Neuronal stem cell (in vitro differentiated cells): Measurements from ENCODE around the gene MAPK14.

Source experiments
- DNase-seq: peaks from one replicate; pipeline ENCODE4 v3.0.0-alpha.2; 2013; ENCODE audit warnings: low spot score
- H2AFZ ChIP-seq: one replicate; pipeline ENCODE4 v1.6.1; 2013; ENCODE audit warnings: mild to moderate bottlenecking, low read length, inconsistent platforms
- H2AK5ac ChIP-seq: 2 replicates; pipeline ENCODE4 v1.6.1; 2013; ENCODE audit warnings: low read depth, mild to moderate bottlenecking, inconsistent platforms, low read length, moderate library complexity, mixed read lengths
- H2BK120ac ChIP-seq: 2 replicates; pipeline ENCODE4 v1.6.1; 2013; ENCODE audit warnings: low read depth, mild to moderate bottlenecking, inconsistent platforms, low read length, moderate library complexity, mixed read lengths
- H2BK12ac ChIP-seq: one replicate; pipeline ENCODE4 v1.6.1; 2013; ENCODE audit warnings: low read length, inconsistent platforms
- H2BK15ac ChIP-seq: 2 replicates; pipeline ENCODE4 v1.6.1; 2013; ENCODE audit warnings: mild to moderate bottlenecking, low read length, inconsistent platforms, mixed read lengths
- H2BK5ac ChIP-seq: one replicate; pipeline ENCODE4 v1.6.1; 2013; ENCODE audit warnings: inconsistent platforms, mild to moderate bottlenecking, low read length, moderate library complexity
- H3K14ac ChIP-seq: one replicate; pipeline ENCODE4 v1.6.1; 2013; ENCODE audit warnings: low read length, inconsistent platforms
- H3K18ac ChIP-seq: 2 replicates; pipeline ENCODE4 v1.6.1; 2013; ENCODE audit warnings: low read length, inconsistent platforms
- H3K23ac ChIP-seq: 2 replicates; pipeline ENCODE4 v1.6.1; 2013; ENCODE audit warnings: low read depth, mild to moderate bottlenecking, mixed read lengths, low read length, inconsistent platforms; ENCODE audit not compliant: poor library complexity
- H3K27ac ChIP-seq: replicated peaks from 3 replicates; pipeline ENCODE4 v1.5.1; 2013; ENCODE audit warnings: low read length, inconsistent platforms
- H3K27me3 ChIP-seq, 3 experiments: 2 replicates each; pipeline ENCODE4 v1.6.1; 2013; ENCODE audit warnings: low read length in 3 of 3, mild to moderate bottlenecking in 2 of 3, inconsistent platforms in 1 of 3, low read depth in 1 of 3, mixed read lengths in 1 of 3, moderate library complexity in 1 of 3; ENCODE audit not compliant: control insufficient read depth in 3 of 3, insufficient read depth in 3 of 3
- H3K36me3 ChIP-seq, 2 donors: replicated peaks in 1 of 2; 2 replicates each; pipeline ENCODE4 v1.6.1; 2013; ENCODE audit warnings: low read length in 2 of 2; ENCODE audit not compliant: control insufficient read depth in 2 of 2, insufficient read depth in 2 of 2
- H3K4ac ChIP-seq: 2 replicates; pipeline ENCODE4 v1.6.1; 2013; ENCODE audit warnings: inconsistent platforms, mild to moderate bottlenecking, low read length, moderate library complexity
- H3K4me1 ChIP-seq, 2 donors: 1 replicate in 1 of 2; 2 replicates in 1 of 2; pipeline ENCODE4 v1.6.1; 2013; ENCODE audit warnings: low read length in 2 of 2, low read depth in 1 of 2; ENCODE audit not compliant: control insufficient read depth in 2 of 2, insufficient read depth in 1 of 2
- H3K4me2 ChIP-seq: one replicate; pipeline ENCODE4 v1.6.1; 2013; ENCODE audit warnings: mild to moderate bottlenecking, low read length, inconsistent platforms; ENCODE audit not compliant: insufficient read depth, poor library complexity, severe bottlenecking
- H3K4me3 ChIP-seq, 2 donors: 2 replicates each; pipeline ENCODE4 v1.5.1; 2013; ENCODE audit warnings: low read length in 2 of 2, mild to moderate bottlenecking in 2 of 2, inconsistent platforms in 1 of 2, moderate library complexity in 1 of 2
- H3K79me1 ChIP-seq: one replicate; pipeline ENCODE4 v1.6.1; 2013; ENCODE audit warnings: low read depth, mild to moderate bottlenecking, inconsistent platforms, low read length, moderate library complexity
- H3K9ac ChIP-seq: one replicate; pipeline ENCODE4 v1.6.1; 2013; ENCODE audit warnings: mild to moderate bottlenecking, low read depth, low read length, inconsistent platforms; ENCODE audit not compliant: poor library complexity
- H3K9me3 ChIP-seq, 2 donors: replicated peaks in 1 of 2; 2 replicates each; pipeline versions ENCODE3 to v1.6.1; 2013; ENCODE audit warnings: low read length in 2 of 2, mild to moderate bottlenecking in 2 of 2, inconsistent platforms in 1 of 2, low read depth in 1 of 2, mixed read lengths in 1 of 2, moderate library complexity in 1 of 2; ENCODE audit not compliant: control insufficient read depth in 2 of 2, insufficient read depth in 1 of 2
- H4K8ac ChIP-seq: one replicate; pipeline ENCODE4 v1.6.1; 2013; ENCODE audit warnings: low read depth, mild to moderate bottlenecking, inconsistent platforms, low read length, moderate library complexity
- H4K91ac ChIP-seq: one replicate; pipeline ENCODE4 v1.6.1; 2013; ENCODE audit warnings: low read length, low read depth, mild to moderate bottlenecking, inconsistent platforms; ENCODE audit not compliant: poor library complexity
- whole genome bisulfite sequencing, 2 donors: extraction: QIAGEN DNeasy Blood & Tissue Kit; methylation state at CpG; one replicate each; pipeline ENCODE4 v1.1.7; 2013; ENCODE audit warnings: missing lambda C conversion rate in 2 of 2, mixed read lengths in 1 of 2; ENCODE audit not compliant: insufficient read length in 2 of 2, insufficient replicate concordance in 1 of 2; ENCODE audit errors: extremely low coverage in 2 of 2; 5-methylcytosine and 5-hydroxymethylcytosine counted together

The MAPK14 gene

DNA sequence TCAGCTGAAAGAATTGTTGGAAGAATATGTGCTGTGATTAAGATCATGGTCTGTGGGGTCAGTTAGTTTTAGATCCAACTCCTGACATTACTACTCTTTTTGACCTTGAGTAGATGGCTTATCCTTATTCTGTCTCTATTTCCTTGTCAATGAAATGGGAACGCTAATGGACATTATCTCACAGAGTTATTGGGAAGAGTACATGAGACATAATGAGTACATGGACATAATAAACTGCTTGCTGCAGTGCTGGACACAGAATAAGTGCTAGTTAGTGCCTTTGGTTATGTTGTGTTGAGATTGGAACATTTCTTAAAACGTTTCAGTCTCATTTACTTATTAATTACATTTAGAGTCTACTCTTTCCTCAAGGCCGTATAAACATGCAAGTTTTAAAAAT lies 42.6 kb downstream of the MAPK14 start:
- Histone ChIP-seq H3K36me3 (peaks cover 0 to 5% of the 10 kb centered on the region in 2 donors), H3K27me3 (no peaks in the 10 kb centered on the region), H2AFZ (no peak overlapping the region), H3K14ac (no peak overlapping the region), H3K4me2 (no peak overlapping the region), H4K8ac (no peak overlapping the region), H3K27ac (no peak overlapping the region), H4K91ac (no peak overlapping the region), H3K4me1 (no peaks in the 10 kb centered on the region), H3K4ac (no peak overlapping the region), H3K79me1 (peaks cover 3% of the 10 kb centered on the region), H3K4me3 (no peak overlapping the region), H2BK15ac (no peak overlapping the region), H3K9me3 (no peaks in the 10 kb centered on the region), H2BK120ac (no peak overlapping the region), H2AK5ac (no peak overlapping the region), H3K18ac (no peak overlapping the region), H2BK12ac (no peak overlapping the region), H3K9ac (no peak overlapping the region), H3K23ac (no peak overlapping the region), H2BK5ac (no peak overlapping the region)
- no peak for DNase-seq
- WGBS, 2 donors = no CpG with 5 or more reads among the region's 3 CpGs

DNA sequence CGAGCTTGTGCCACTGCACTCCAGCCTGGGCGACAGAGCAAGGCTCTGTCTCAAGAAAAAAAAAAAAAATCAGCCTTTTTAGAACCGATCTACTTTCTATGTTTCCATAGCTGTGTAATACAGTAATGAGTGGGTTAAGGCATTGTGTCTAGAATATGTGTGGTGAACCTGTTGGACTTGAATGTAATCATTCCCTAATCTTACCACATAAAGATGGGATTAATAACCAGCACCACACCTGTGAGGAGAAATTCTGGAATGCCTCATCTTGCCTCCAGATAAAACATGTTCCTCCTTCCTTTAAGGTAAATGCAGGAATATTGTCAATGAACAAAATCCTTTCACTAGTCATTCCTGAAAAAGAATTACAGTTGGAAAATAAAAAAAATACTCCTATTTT lies 43.7 kb downstream of the MAPK14 start:
- H2BK15ac ChIP-seq = no peak overlapping the region
- no peak overlapping the region for H2BK5ac ChIP-seq
- H3K14ac ChIP-seq = no peak overlapping the region
- no peak overlapping the region for H4K8ac ChIP-seq
- no peak for DNase-seq
- H2AK5ac ChIP-seq = no peak overlapping the region
- H3K36me3 ChIP-seq = peaks cover 0 to 15% of the 10 kb centered on the region in 2 donors
- no peak overlapping the region for H2BK120ac ChIP-seq
- H3K4me1 ChIP-seq = no peaks in the 10 kb centered on the region
- no peak overlapping the region for H3K4me3 ChIP-seq
- no peak overlapping the region for H2AFZ ChIP-seq
- WGBS, 2 donors = no CpG with 5 or more reads among the region's 3 CpGs
- no peak overlapping the region for H3K27ac ChIP-seq
- no peak overlapping the region for H4K91ac ChIP-seq
- peaks cover 1% of the 10 kb centered on the region for H3K79me1 ChIP-seq
- H3K18ac ChIP-seq = no peak overlapping the region
- no peak overlapping the region for H3K23ac ChIP-seq
- no peaks in the 10 kb centered on the region for H3K9me3 ChIP-seq
- H3K4ac ChIP-seq = no peak overlapping the region
- no peak overlapping the region for H3K9ac ChIP-seq
- H2BK12ac ChIP-seq = no peak overlapping the region
- H3K27me3 ChIP-seq = no peaks in the 10 kb centered on the region
- H3K4me2 ChIP-seq = no peak overlapping the region

DNA sequence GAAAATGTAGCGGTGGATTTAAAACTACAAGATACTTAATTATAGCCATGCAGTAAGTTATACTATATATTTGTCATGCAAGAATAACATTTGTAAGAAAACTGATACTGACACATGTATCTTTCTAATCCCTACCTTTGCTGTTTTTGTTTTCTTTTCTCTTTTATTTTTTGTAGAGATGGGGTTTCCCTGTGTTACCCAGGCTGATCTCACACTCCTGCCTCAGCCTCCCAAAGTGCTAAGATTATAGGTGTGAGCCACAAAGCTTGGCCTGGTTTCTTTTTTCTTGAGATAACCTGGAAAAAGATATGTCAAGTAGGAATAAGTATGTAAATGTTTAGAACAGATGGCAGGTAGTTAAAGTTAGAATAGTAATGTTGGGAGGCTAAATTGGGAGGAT lies 44.1 kb downstream of the MAPK14 start:
- H3K18ac ChIP-seq = no peak overlapping the region
- H3K4me1 ChIP-seq = no peaks in the 10 kb centered on the region
- H2BK120ac ChIP-seq = no peak overlapping the region
- no CpG with 5 or more reads among the region's 1 CpG for WGBS, 2 donors
- H3K4me2 ChIP-seq = no peak overlapping the region
- no peak overlapping the region for H2BK5ac ChIP-seq
- H3K27ac ChIP-seq = no peak overlapping the region
- H3K79me1 ChIP-seq = peaks cover 1% of the 10 kb centered on the region
- H3K4ac ChIP-seq = no peak overlapping the region
- no peak overlapping the region for H4K8ac ChIP-seq
- no peaks in the 10 kb centered on the region for H3K9me3 ChIP-seq
- no peak overlapping the region for H2BK15ac ChIP-seq
- H2BK12ac ChIP-seq = no peak overlapping the region
- H3K36me3 ChIP-seq = peaks cover 0 to 19% of the 10 kb centered on the region in 2 donors
- no peak overlapping the region for H3K23ac ChIP-seq
- no peak overlapping the region for H4K91ac ChIP-seq
- H3K9ac ChIP-seq = no peak overlapping the region
- no peak overlapping the region for H2AK5ac ChIP-seq
- no peak overlapping the region for H3K14ac ChIP-seq
- H3K27me3 ChIP-seq = no peaks in the 10 kb centered on the region
- no peak for DNase-seq
- H3K4me3 ChIP-seq = no peak overlapping the region
- H2AFZ ChIP-seq = no peak overlapping the region

DNA sequence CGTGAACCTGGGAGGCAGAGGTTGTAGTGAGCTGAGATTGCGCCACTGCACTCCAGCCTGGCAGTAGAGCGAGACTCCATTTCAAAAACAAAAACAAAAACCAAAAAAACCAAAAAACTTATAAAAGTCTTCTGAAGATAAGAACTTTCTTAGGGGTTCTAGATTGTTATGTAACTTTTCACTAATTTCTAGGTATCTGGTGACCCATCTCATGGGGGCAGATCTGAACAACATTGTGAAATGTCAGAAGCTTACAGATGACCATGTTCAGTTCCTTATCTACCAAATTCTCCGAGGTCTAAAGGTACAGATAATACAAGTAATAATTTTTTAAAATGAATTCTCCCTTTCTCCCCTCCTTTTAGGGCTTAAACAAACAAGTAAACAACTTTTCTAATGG lies 45.1 kb downstream of the MAPK14 start:
- H2BK12ac ChIP-seq = no peak overlapping the region
- H3K9me3 ChIP-seq = no peaks in the 10 kb centered on the region
- H3K36me3 ChIP-seq = peaks cover 0 to 29% of the 10 kb centered on the region in 2 donors
- no peak overlapping the region for H2BK120ac ChIP-seq
- H2BK15ac ChIP-seq = no peak overlapping the region
- H3K4me2 ChIP-seq = no peak overlapping the region
- H2BK5ac ChIP-seq = no peak overlapping the region
- H3K4ac ChIP-seq = no peak overlapping the region
- no peak overlapping the region for H3K14ac ChIP-seq
- peaks cover 1% of the 10 kb centered on the region for H3K79me1 ChIP-seq
- no peak overlapping the region for H4K91ac ChIP-seq
- no peak overlapping the region for H2AFZ ChIP-seq
- no peak for DNase-seq
- no peak overlapping the region for H3K18ac ChIP-seq
- WGBS, 2 donors = no CpG with 5 or more reads among the region's 4 CpGs
- no peaks in the 10 kb centered on the region for H3K4me1 ChIP-seq
- H3K9ac ChIP-seq = no peak overlapping the region
- no peaks in the 10 kb centered on the region for H3K27me3 ChIP-seq
- no peak overlapping the region for H3K27ac ChIP-seq
- no peak overlapping the region for H3K23ac ChIP-seq
- no peak overlapping the region for H2AK5ac ChIP-seq
- no peak overlapping the region for H3K4me3 ChIP-seq
- no peak overlapping the region for H4K8ac ChIP-seq
